GM12878 (cell line): ENCODE results near the gene SLC7A1. TPM values are rescaled to one million over a fixed set of nuclear protein-coding genes. Genes with fewer than 3 reads are reported as not detected.

ENCODE experiments used
- ATAC-seq: fragments of 200-7000 bp; cut with Tn5 transposase; 3 replicates; pipeline ENCODE4 v1.9.1; 2020; ENCODE audit warnings: mild to moderate bottlenecking, moderate library complexity
- BruUV-seq: library from RNA; stranded (reverse); fragments of 400-500 nt; replicated peaks from 2 replicates; lab custom pipeline; 2021; lab: Mats Ljungman, UMichigan
- CTCF ChIA-PET: fragments of 300-600 bp; sonication (Branson Sonifier 250); formaldehyde crosslinking; extraction: SDS; loops from one replicate; lab custom pipeline; 2021; ENCODE audit warnings: inconsistent platforms; lab: Yijun Ruan, JAX
- POLR2A ChIA-PET: fragments of 350-600 bp; formaldehyde crosslinking; extraction: SDS; loops from one replicate; lab custom pipeline; 2021; ENCODE audit warnings: inconsistent platforms; lab: Charles Lee
- RAD21 ChIA-PET: fragments of 300-600 bp; sonication (Branson Sonifier 250); formaldehyde crosslinking; loops from one replicate; lab custom pipeline; 2023; ENCODE audit warnings: antibody characterized with exemption; ENCODE audit not compliant: unreplicated experiment; lab: Charles Lee
- SMC1A ChIA-PET: fragments of 300-600 bp; sonication (Branson Sonifier 250); formaldehyde crosslinking; loops from one replicate; lab custom pipeline; 2023; ENCODE audit not compliant: unreplicated experiment, uncharacterized antibody; lab: Charles Lee
- DNase-seq: peaks from one replicate; pipeline ENCODE4 v3.0.0-alpha.2; 2011; ENCODE audit warnings: low read depth, low spot score
- FAIRE-seq: peaks from 3 replicates; lab custom pipeline; 2011; peaks lifted over from hg19 to GRCh38; lab: Jason Lieb, UNC
- H2AFZ ChIP-seq: 2 replicates; pipeline ENCODE4 v1.6.0; 2011; ENCODE audit warnings: low read depth, low read length, control low read depth; ENCODE audit not compliant: control insufficient read depth
- H3K27ac ChIP-seq: 2 replicates; pipeline ENCODE4 v1.5.1; 2011; ENCODE audit warnings: control low read depth; ENCODE audit not compliant: control insufficient read depth, insufficient read depth
- H3K27me3 ChIP-seq, 2 experiments: replicated peaks in 1 of 2; 2 replicates each; pipeline versions ENCODE4 v1.6.0 to v1.6.1; 2011; ENCODE audit warnings: low read length in 1 of 2; ENCODE audit not compliant: control insufficient read depth in 2 of 2, insufficient read depth in 2 of 2
- H3K36me3 ChIP-seq, 2 experiments: 2 replicates each; pipeline ENCODE4 v1.5.1; 2011; ENCODE audit warnings: low read length in 1 of 2; ENCODE audit not compliant: control insufficient read depth in 2 of 2, insufficient read depth in 2 of 2
- H3K4me1 ChIP-seq: 2 replicates; pipeline ENCODE4 v1.6.1; 2011; ENCODE audit warnings: mild to moderate bottlenecking, low read length, moderate library complexity, mixed read lengths; ENCODE audit not compliant: control insufficient read depth, insufficient read depth
- H3K4me2 ChIP-seq: 2 replicates; pipeline ENCODE4 v1.6.0; 2011; ENCODE audit warnings: control low read depth; ENCODE audit not compliant: control insufficient read depth, insufficient read depth
- H3K4me3 ChIP-seq: fragments of 200-600 bp; sonication (generic); 2 replicates; pipeline ENCODE4 v1.5.1; 2016
- H3K79me2 ChIP-seq: 2 replicates; pipeline ENCODE4 v1.6.0; 2011; ENCODE audit warnings: low read length; ENCODE audit not compliant: control insufficient read depth, insufficient read depth
- H3K9ac ChIP-seq: 2 replicates; pipeline ENCODE4 v1.8.0; 2011; ENCODE audit warnings: low read length, control low read depth, mixed read lengths; ENCODE audit not compliant: control insufficient read depth, insufficient read depth
- H3K9me3 ChIP-seq: replicated peaks from 3 replicates; pipeline ENCODE4 v1.5.1; 2011; ENCODE audit warnings: mild to moderate bottlenecking, low read length; ENCODE audit not compliant: control insufficient read depth, insufficient read depth
- H4K20me1 ChIP-seq: 2 replicates; pipeline ENCODE4 v1.6.0; 2011; ENCODE audit not compliant: control insufficient read depth, insufficient read depth
- ATF7 ChIP-seq: fragments of 450-650 bp; IDR thresholded peaks from 2 replicates; pipeline ENCODE4 v1.6.1; 2016; ENCODE audit warnings: low read depth, mild to moderate bottlenecking
- ETV6 ChIP-seq, 2 experiments: fragments of 450-650 bp in 1 of 2; IDR thresholded peaks in 1 of 2; conservative IDR thresholded peaks in 1 of 2; 2 replicates each; pipeline ENCODE4 v1.6.1; 2014; ENCODE audit warnings: antibody characterized with exemption in 1 of 2, borderline replicate concordance in 1 of 2, low read depth in 1 of 2, mild to moderate bottlenecking in 1 of 2, moderate library complexity in 1 of 2
- HDAC2 ChIP-seq: fragments of 200-600 bp; sonication (generic); IDR thresholded peaks from 2 replicates; pipeline ENCODE4 v1.6.1; 2017
- JUND ChIP-seq: IDR thresholded peaks from 2 replicates; pipeline ENCODE4 v1.6.1; 2012; ENCODE audit warnings: low read depth, mild to moderate bottlenecking, low read length, improper control_type of control experiment, moderate library complexity
- KAT2A ChIP-seq: conservative IDR thresholded peaks from 2 replicates; pipeline ENCODE4 v1.6.1; 2011; ENCODE audit warnings: low read depth, low read length; ENCODE audit not compliant: control insufficient read depth
- LARP7 ChIP-seq: fragments of 450-650 bp; IDR thresholded peaks from 2 replicates; pipeline ENCODE4 v1.6.1; 2017; ENCODE audit warnings: mild to moderate bottlenecking
- SMARCA5 ChIP-seq: fragments of 450-650 bp; IDR thresholded peaks from 2 replicates; pipeline ENCODE4 v1.6.1; 2017; ENCODE audit warnings: mild to moderate bottlenecking
- SUZ12 ChIP-seq: fragments of 200-600 bp; sonication (generic); IDR thresholded peaks from one replicate; pipeline ENCODE4 v1.6.1; 2018; ENCODE audit warnings: antibody characterized with exemption, mild to moderate bottlenecking; ENCODE audit not compliant: unreplicated experiment
- TCF12 ChIP-seq: IDR thresholded peaks from 2 replicates; pipeline ENCODE4 v1.6.1; 2011; ENCODE audit warnings: low read depth, mild to moderate bottlenecking, low read length
- TCF7 ChIP-seq: IDR thresholded peaks from 2 replicates; pipeline ENCODE4 v1.6.1; 2014; ENCODE audit warnings: antibody characterized with exemption, borderline replicate concordance
- YBX1 ChIP-seq: fragments of 450-650 bp; IDR thresholded peaks from 2 replicates; pipeline ENCODE4 v1.6.1; 2016; ENCODE audit warnings: antibody characterized with exemption
- ZBTB33 ChIP-seq: fragments of 450-650 bp; IDR thresholded peaks from 2 replicates; pipeline ENCODE4 v1.6.1; 2017; ENCODE audit warnings: mild to moderate bottlenecking
- ZNF622 ChIP-seq: fragments of 450-650 bp; IDR thresholded peaks from 2 replicates; pipeline ENCODE4 v1.6.1; 2017; ENCODE audit warnings: mild to moderate bottlenecking, inconsistent platforms
- WGBS: methylation state at CpG from one replicate; pipeline ENCODE4 v1.1.6; 2016; ENCODE audit warnings: low lambda C conversion rate; ENCODE audit not compliant: insufficient replicate concordance, insufficient coverage; ENCODE audit errors: missing lambda C conversion rate; 5-methylcytosine and 5-hydroxymethylcytosine counted together
- in situ Hi-C: fragments of 300-500 bp; cut with MboI; formaldehyde crosslinking; loops from 9 replicates; pipeline ENCODE4 v1.14.3; 2018; ENCODE audit warnings: mixed read lengths
- intact Hi-C: fragments of 100-400 bp; cut with micrococcal nuclease; formaldehyde crosslinking; loops from one replicate; pipeline ENCODE4 v1.14.2; 2022; ENCODE audit not compliant: unreplicated experiment
- polyA plus RNA-seq, 11 experiments: library from polyadenylated mRNA; depleted of rRNA in 4 of 11; unstranded in 6 of 11; stranded (reverse) in 5 of 11; fragments of >200 nt; fragmentation: Nextera tagmentation in 4 of 11; fragmentation: Illumina TruSeq in 1 of 11; extraction: Ambion mirVana in 4 of 11; extraction: Trizol in 1 of 11; gene quantifications; 1 replicate in 1 of 11; 2 replicates in 10 of 11; pipeline versions ENCODE4 v1.2.1 to v1.2.3, GENCODE V29; 2011 to 2016; ENCODE audit warnings: inconsistent platforms in 2 of 11, missing spikeins in 2 of 11, low read depth in 1 of 11
- total RNA-seq, 4 experiments: library from RNA; depleted of rRNA in 3 of 4; stranded (reverse); fragments of >200 nt in 3 of 4; fragmentation: Illumina TruSeq in 1 of 4; extraction: Trizol in 1 of 4; gene quantifications; 2 replicates each; pipeline versions ENCODE4 v1.2.1 to v1.2.3, GENCODE V29; 2013 to 2021

The SLC7A1 gene
- total and polyA plus RNA-seq, 10 of the 15 experiments (the other 5 are each of a cell fraction or from before 2014, with no cell fraction given): 6.4 to 91.7 (median 23.4) TPM

GRCh38 chr13:29525757-29526156 is 69.7 kb downstream of the SLC7A1 start:
- Histone ChIP-seq H3K79me2 (no peaks in the 10 kb centered on the region), H3K4me1 (no peaks in the 10 kb centered on the region), H3K27ac (no peak overlapping the region)
- CTCF ChIA-PET: interaction anchor here (2.1 kb wide), 1 partner anchor 183 kb away, joined by 4 read pairs; no protein-coding TSS in a partner anchor
- whole genome bisulfite sequencing: 75% methylated on average over 7 of the region's 7 CpGs
- intact Hi-C loops: no loop called here
- ATAC-seq: no peak
- TF ChIP-seq YBX1: no peak
- TF ChIP-seq HDAC2: no peak
- no peak for TF ChIP-seq ETV6 (conservative IDR thresholded peaks at IDR 0.05 in 1 of 2, IDR thresholded peaks at IDR 0.05 in 1 of 2; ENCODE audit: borderline replicate concordance in 1 of 2, low read depth in 1 of 2)
- TF ChIP-seq, all 136 proteins: peak for 0
- Histone ChIP-seq H3K27me3 (no peaks in the 10 kb centered on the region), H3K9ac (no peak overlapping the region), H2AFZ (no peak overlapping the region), H3K36me3 (peaks cover 25 to 38% of the 10 kb centered on the region in 2 experiments), H3K4me2 (no peak overlapping the region), H3K4me3 (no peak overlapping the region), H4K20me1 (no peaks in the 10 kb centered on the region), H3K9me3 (no peaks in the 10 kb centered on the region)
- no TSS peak for BruUV-seq
- ChIA-PET POLR2A (no interaction called here), SMC1A (interaction anchor here (1.2 kb wide), 1 partner anchor 18 kb away, joined by 3 read pairs; no protein-coding TSS in a partner anchor), RAD21 (no interaction called here)
- FAIRE-seq (no peak), DNase-seq (no peak)
- in situ Hi-C loops: no loop called here

GRCh38 chr13:29524641-29525040 is 70.8 kb downstream of the SLC7A1 start:
- ChIA-PET CTCF (interaction anchor here (2.1 kb wide), 1 partner anchor 184 kb away, joined by 4 read pairs; no protein-coding TSS in a partner anchor), POLR2A (no interaction called here)

More at GRCh38 chr13:29524641-29525040, 70.8 kb downstream of the SLC7A1 start:
- Histone ChIP-seq H2AFZ (no peak overlapping the region), H3K4me3 (no peak overlapping the region), H3K36me3 (peaks cover 28 to 40% of the 10 kb centered on the region in 2 experiments), H3K79me2 (no peaks in the 10 kb centered on the region), H3K27me3 (no peaks in the 10 kb centered on the region), H4K20me1 (no peaks in the 10 kb centered on the region), H3K4me1 (no peaks in the 10 kb centered on the region), H3K27ac (no peak overlapping the region), H3K9ac (no peak overlapping the region), H3K9me3 (no peaks in the 10 kb centered on the region), H3K4me2 (no peak overlapping the region)
- intact Hi-C loops: no loop called here
- in situ Hi-C loops: no loop called here
- FAIRE-seq (no peak), DNase-seq (no peak), ATAC-seq (no peak)
- RAD21 ChIA-PET: no interaction called here
- no TSS peak for BruUV-seq
- SMC1A ChIA-PET: no interaction called here
- TF ChIP-seq SMARCA5 (no peak), ZNF622 (no peak), TCF7 (no peak), ATF7 (no peak), SUZ12 (no peak), LARP7 (no peak), TCF12 (no peak), JUND (no peak), ZBTB33 (no peak), KAT2A (no peak)
- WGBS: 98% methylated on average over 9 of the region's 9 CpGs
